ENCODE results near the gene CDH23. TPM values are rescaled to one million over a fixed set of nuclear protein-coding genes. Genes with fewer than 3 reads are reported as not detected.

Gene CDH23
- total RNA-seq, 1 experiment from 2014 or later = not detected

GRCh38 chr10:71534568-71535194 is 138.0 kb downstream of the CDH23 start:
- H3K9ac ChIP-seq (ENCODE audit: low read length) = no peak overlapping the region
- H3K36me3 ChIP-seq (ENCODE audit: low read depth, low read length) = no peaks in the 10 kb centered on the region
- ChIA-PET POLR2A (ENCODE audit: unreplicated experiment) (no interaction called here), CTCF (no interaction called here)
- TF ChIP-seq EZH2 (IDR thresholded peaks at IDR 0.05; ENCODE audit: low read length, unreplicated experiment) (no peak), EZH2phosphoT487 (IDR thresholded peaks at IDR 0.05; ENCODE audit: borderline replicate concordance, low read length) (no peak), CTCF (conservative IDR thresholded peaks at IDR 0.05; ENCODE audit: low read depth, low read length) (no peak)
- DNase-seq (no peak), ATAC-seq (no peak)
- H3K4me2 ChIP-seq (ENCODE audit: low read length) = no peak overlapping the region
- H3K4me3 ChIP-seq (ENCODE audit: low read length) = no peak overlapping the region
- no TSS peak for BruUV-seq (replicated peaks)
- H3F3A ChIP-seq (ENCODE audit: low read length, unreplicated experiment) = no peaks in the 10 kb centered on the region
- intact Hi-C loops (cut with micrococcal nuclease) = no loop called here
- peaks cover 13% of the 10 kb centered on the region for H3K27me3 ChIP-seq (ENCODE audit: low read length)
- H3K9me2 ChIP-seq (replicated peaks; ENCODE audit: low read length) = no peaks in the 10 kb centered on the region
- no peaks in the 10 kb centered on the region for H3K4me1 ChIP-seq (ENCODE audit: insufficient read depth, low read length)
- H3K27ac ChIP-seq (ENCODE audit: low read length) = no peak overlapping the region
- no peaks in the 10 kb centered on the region for H3K9me3 ChIP-seq (ENCODE audit: low read length)
- H3K79me2 ChIP-seq (ENCODE audit: low read length) = no peaks in the 10 kb centered on the region
- no peaks in the 10 kb centered on the region for H4K20me1 ChIP-seq (ENCODE audit: low read length)
- no peak overlapping the region for H2AFZ ChIP-seq (ENCODE audit: low read length)

- H3K36me3 ChIP-seq (ENCODE audit: low read depth, low read length) = no peaks in the 10 kb centered on the region
- no peaks in the 10 kb centered on the region for H3K9me2 ChIP-seq (replicated peaks; ENCODE audit: low read length)
- BruUV-seq (replicated peaks) = no TSS peak
- no peak overlapping the region for H3K27ac ChIP-seq (ENCODE audit: low read length)
- ATAC-seq = no peak
- H2AFZ ChIP-seq (ENCODE audit: low read length) = no peak overlapping the region
- H4K20me1 ChIP-seq (ENCODE audit: low read length) = no peaks in the 10 kb centered on the region
- no peak overlapping the region for H3K4me2 ChIP-seq (ENCODE audit: low read length)
- no peaks in the 10 kb centered on the region for H3K79me2 ChIP-seq (ENCODE audit: low read length)
- ChIA-PET POLR2A (ENCODE audit: unreplicated experiment) (no interaction called here), CTCF (no interaction called here)
- peaks cover 28% of the 10 kb centered on the region for H3K27me3 ChIP-seq (ENCODE audit: low read length)
- no peak overlapping the region for H3K4me3 ChIP-seq (ENCODE audit: low read length)
- intact Hi-C loops (cut with micrococcal nuclease) = no loop called here
- H3K9me3 ChIP-seq (ENCODE audit: low read length) = no peaks in the 10 kb centered on the region
- no peaks in the 10 kb centered on the region for H3F3A ChIP-seq (ENCODE audit: low read length, unreplicated experiment)
- H3K9ac ChIP-seq (ENCODE audit: low read length) = no peak overlapping the region
- H3K4me1 ChIP-seq (ENCODE audit: insufficient read depth, low read length) = no peaks in the 10 kb centered on the region
- DNase-seq = no peak
- no peak for TF ChIP-seq CTCF (conservative IDR thresholded peaks at IDR 0.05; ENCODE audit: low read depth, low read length)
- no peak for TF ChIP-seq EZH2 (IDR thresholded peaks at IDR 0.05; ENCODE audit: low read length, unreplicated experiment)
- no peak for TF ChIP-seq EZH2phosphoT487 (IDR thresholded peaks at IDR 0.05; ENCODE audit: borderline replicate concordance, low read length)
Observed at GRCh38 chr10:71536332-71536731, 139.6 kb downstream of the CDH23 start.

GRCh38 chr10:71537125-71537524 is 140.4 kb downstream of the CDH23 start:
- intact Hi-C loops (cut with micrococcal nuclease) = no loop called here
- DNase-seq (no peak), ATAC-seq (no peak)
- no peaks in the 10 kb centered on the region for H4K20me1 ChIP-seq (ENCODE audit: low read length)
- H3F3A ChIP-seq (ENCODE audit: low read length, unreplicated experiment) = no peaks in the 10 kb centered on the region
- TF ChIP-seq CTCF (conservative IDR thresholded peaks at IDR 0.05; ENCODE audit: low read depth, low read length) (no peak), EZH2phosphoT487 (IDR thresholded peaks at IDR 0.05; ENCODE audit: borderline replicate concordance, low read length) (no peak), EZH2 (IDR thresholded peaks at IDR 0.05; ENCODE audit: low read length, unreplicated experiment) (no peak)
- BruUV-seq (replicated peaks) = no TSS peak
- CTCF ChIA-PET = no interaction called here
- H3K9me3 ChIP-seq (ENCODE audit: low read length) = no peaks in the 10 kb centered on the region
- H3K27me3 ChIP-seq (ENCODE audit: low read length) = peaks cover 34% of the 10 kb centered on the region
- H3K27ac ChIP-seq (ENCODE audit: low read length) = no peak overlapping the region
- no peaks in the 10 kb centered on the region for H3K4me1 ChIP-seq (ENCODE audit: insufficient read depth, low read length)
- no peaks in the 10 kb centered on the region for H3K79me2 ChIP-seq (ENCODE audit: low read length)
- no peak overlapping the region for H3K4me3 ChIP-seq (ENCODE audit: low read length)
- POLR2A ChIA-PET (ENCODE audit: unreplicated experiment) = no interaction called here
- H3K9me2 ChIP-seq (replicated peaks; ENCODE audit: low read length) = no peaks in the 10 kb centered on the region
- no peak overlapping the region for H2AFZ ChIP-seq (ENCODE audit: low read length)
- H3K36me3 ChIP-seq (ENCODE audit: low read depth, low read length) = no peaks in the 10 kb centered on the region
- H3K9ac ChIP-seq (ENCODE audit: low read length) = no peak overlapping the region
- no peak overlapping the region for H3K4me2 ChIP-seq (ENCODE audit: low read length)
